ENCODE results near the gene HOXA4. TPM values are rescaled to one million over a fixed set of nuclear protein-coding genes. Genes with fewer than 3 reads are reported as not detected.

HOXA4 gene
- total and polyA plus RNA-seq, 3 donors from 2014 or later = 1.7 to 3.4 (median 3.3) TPM

GRCh38 chr7:27080844-27081436 is 49.6 kb downstream of the HOXA4 start:
- no peak overlapping the region for H3K27ac ChIP-seq
- no peaks in the 10 kb centered on the region for H3K9me3 ChIP-seq
- no peak for TF ChIP-seq CTCF (IDR thresholded peaks at IDR 0.05)
- no peak for TF ChIP-seq POLR2A (IDR thresholded peaks at IDR 0.05)
- WGBS, 2 donors = 73 to 80% methylated on average over 4 of the region's 4 CpGs
- no peaks in the 10 kb centered on the region for H3K4me1 ChIP-seq
- intact Hi-C loops (cut with DNase I; ENCODE audit: low total_unique reads) = no loop called here
- no peaks in the 10 kb centered on the region for H3K27me3 ChIP-seq
- no peaks in the 10 kb centered on the region for H3K36me3 ChIP-seq (ENCODE audit: low read depth, missing control alignments)
- DNase-seq = no peak
- H3K4me3 ChIP-seq = no peak overlapping the region

GRCh38 chr7:27079234-27079975 is 51.2 kb downstream of the HOXA4 start:
- Histone ChIP-seq H3K4me3 (no peak overlapping the region), H3K36me3 (ENCODE audit: low read depth, missing control alignments) (no peaks in the 10 kb centered on the region), H3K27ac (no peak overlapping the region), H3K27me3 (no peaks in the 10 kb centered on the region), H3K9me3 (no peaks in the 10 kb centered on the region), H3K4me1 (no peaks in the 10 kb centered on the region)
- DNase-seq = no peak
- 83 to 95% methylated on average over 1 of the region's 1 CpG for WGBS, 2 donors
- no peak for TF ChIP-seq POLR2A (IDR thresholded peaks at IDR 0.05)
- TF ChIP-seq CTCF (IDR thresholded peaks at IDR 0.05) = no peak
- intact Hi-C loops (cut with DNase I; ENCODE audit: low total_unique reads) = no loop called here

- intact Hi-C loops (cut with DNase I; ENCODE audit: low total_unique reads) = no loop called here
- 78 to 91% methylated on average over 5 of the region's 5 CpGs for WGBS, 2 donors
- H3K27me3 ChIP-seq = no peaks in the 10 kb centered on the region
- DNase-seq = no peak
- no peaks in the 10 kb centered on the region for H3K9me3 ChIP-seq
- no peaks in the 10 kb centered on the region for H3K36me3 ChIP-seq (ENCODE audit: low read depth, missing control alignments)
- H3K27ac ChIP-seq = no peak overlapping the region
- H3K4me3 ChIP-seq = no peak overlapping the region
- TF ChIP-seq POLR2A (IDR thresholded peaks at IDR 0.05) = no peak
- no peak for TF ChIP-seq CTCF (IDR thresholded peaks at IDR 0.05)
- H3K4me1 ChIP-seq = no peaks in the 10 kb centered on the region
Measured at GRCh38 chr7:27078616-27079233, 51.8 kb downstream of the HOXA4 start.

MicroRNA genes within 50 kb of the gene (microRNA counts, 767-probe panel; counts per million panel counts)
- 0 to 152 counts per million in 2 donors for microRNA hsa-miR-196b-5p

Small RNA genes lying within 50 kb of the gene (microRNA-seq; reads per million reads assigned to microRNA genes)
- gene MIR196B (ENCODE audit: borderline number of aligned reads in 2 of 2, borderline replicate concordance in 1 of 2) = 43.8 to 62.2 reads per million in 2 donors

Small RNA genes lying within 50 kb of the gene (small RNA-seq; reads per million reads assigned to genes)
- gene AC004080.5 (0 reads per million in 2 donors), gene RF01977 (0 reads per million in 2 donors)

Other genes starting within 250 kb of the HOXA4 start
- gene HOXA1, start 34.8 kb downstream of the HOXA4 start, total RNA-seq = under 1 TPM; 0.37 to 0.79 TPM
- 0.16 TPM for gene HOXA1, start 34.8 kb downstream of the HOXA4 start, polyA plus RNA-seq (ENCODE audit: insufficient read depth, low read depth, low replicate concordance)
- under 1 TPM in 1 of 2 donors, not detected in 1; 0.31 TPM for gene HOXA2, start 28.1 kb downstream of the HOXA4 start, total RNA-seq
- gene HOXA2, start 28.1 kb downstream of the HOXA4 start, polyA plus RNA-seq (ENCODE audit: insufficient read depth, low read depth, low replicate concordance) = 0.32 TPM
- gene HOXA5, start 12.9 kb upstream of the HOXA4 start, total RNA-seq = under 1 TPM in 1 of 2 donors, not detected in 1; 0.63 TPM
- 7.6 TPM for gene HOXA5, start 12.9 kb upstream of the HOXA4 start, polyA plus RNA-seq (ENCODE audit: insufficient read depth, low read depth, low replicate concordance)
- gene HOXA6, start 17.0 kb upstream of the HOXA4 start, total RNA-seq = not detected
- 0.37 TPM for gene HOXA6, start 17.0 kb upstream of the HOXA4 start, polyA plus RNA-seq (ENCODE audit: insufficient read depth, low read depth, low replicate concordance)
- gene HOXA3, start 21.8 kb upstream of the HOXA4 start, total RNA-seq = 1 to 10 TPM in 1 of 2 donors, under 1 TPM in 1; 0.93 to 2.4 TPM
- 2.8 TPM for gene HOXA3, start 21.8 kb upstream of the HOXA4 start, polyA plus RNA-seq (ENCODE audit: insufficient read depth, low read depth, low replicate concordance)
- 1 to 10 TPM; 3.1 to 7.8 TPM for gene HOXA7, start 25.9 kb upstream of the HOXA4 start, total RNA-seq
- 13.1 TPM for gene HOXA7, start 25.9 kb upstream of the HOXA4 start, polyA plus RNA-seq (ENCODE audit: insufficient read depth, low read depth, low replicate concordance)
- under 1 TPM; 0.25 to 0.39 TPM for gene HOXA9, start 34.8 kb upstream of the HOXA4 start, total RNA-seq
- 1.0 TPM for gene HOXA9, start 34.8 kb upstream of the HOXA4 start, polyA plus RNA-seq (ENCODE audit: insufficient read depth, low read depth, low replicate concordance)
- gene HOXA10, start 43.6 kb upstream of the HOXA4 start, total RNA-seq = 1 to 10 TPM in 1 of 2 donors, under 1 TPM in 1; 0.31 to 1.8 TPM
- 1.6 TPM for gene HOXA10, start 43.6 kb upstream of the HOXA4 start, polyA plus RNA-seq (ENCODE audit: insufficient read depth, low read depth, low replicate concordance)
- gene HOXA11, start 54.5 kb upstream of the HOXA4 start, total RNA-seq = under 1 TPM in 1 of 2 donors, not detected in 1; 0.25 TPM
- gene HOXA11, start 54.5 kb upstream of the HOXA4 start, polyA plus RNA-seq (ENCODE audit: insufficient read depth, low read depth, low replicate concordance) = 0.96 TPM
- gene HOXA13, start 69.3 kb upstream of the HOXA4 start, total RNA-seq = not detected
- gene HOXA13, start 69.3 kb upstream of the HOXA4 start, polyA plus RNA-seq (ENCODE audit: insufficient read depth, low read depth, low replicate concordance) = 0.30 TPM
- gene EVX1, start 112.0 kb upstream of the HOXA4 start, total RNA-seq = under 1 TPM; 0.25 to 0.63 TPM
- gene EVX1, start 112.0 kb upstream of the HOXA4 start, polyA plus RNA-seq (ENCODE audit: insufficient read depth, low read depth, low replicate concordance) = 1.4 TPM